ENCODE results near the gene HMSD. TPM values are rescaled to one million over a fixed set of nuclear protein-coding genes. Genes with fewer than 3 reads are reported as not detected.
A peak's percentile ranks its signal among the peaks of the same experiment; 100 is the strongest.

HMSD gene
- total and polyA plus RNA-seq, 2 of the 4 experiments (the other 2 are of a cell fraction) = 0.17 to 0.36 TPM

DNA sequence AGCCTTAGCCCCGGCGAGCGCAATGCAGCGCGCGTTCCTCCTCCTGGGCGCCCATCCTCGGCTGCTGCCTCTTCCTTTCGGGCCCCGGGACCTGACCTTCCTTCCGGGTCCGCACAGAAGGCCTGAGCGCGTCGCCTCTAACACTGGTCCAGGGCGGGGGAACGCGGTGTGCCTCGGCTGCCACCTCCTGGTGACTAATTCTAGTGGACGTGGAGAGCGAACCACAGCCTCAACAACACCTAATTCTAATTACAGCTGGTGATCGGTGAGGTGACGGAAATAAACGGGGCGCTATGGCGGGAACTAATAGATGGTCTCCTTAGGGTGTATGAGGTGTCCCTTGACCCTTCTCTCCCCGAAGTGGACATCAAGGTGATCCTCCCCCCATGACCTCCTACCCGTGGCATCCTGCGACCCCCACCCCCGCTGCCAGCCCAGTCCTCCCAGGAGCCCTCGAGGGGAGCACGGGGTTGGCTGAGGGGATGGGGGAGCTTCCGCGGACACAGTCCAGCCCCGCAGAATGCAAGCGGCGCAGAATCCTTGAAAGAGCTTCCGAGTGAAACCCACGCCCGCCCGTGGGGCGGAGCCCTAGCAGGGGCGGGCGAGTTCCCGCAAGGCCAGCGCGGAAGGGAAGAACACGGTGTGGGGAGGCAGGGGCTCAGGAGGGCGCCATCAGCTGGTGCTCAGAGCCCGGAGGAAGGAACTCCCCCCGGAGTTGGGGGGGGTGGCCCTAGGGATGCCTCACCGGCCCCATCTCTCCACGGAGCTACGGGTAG is 12.8 kb upstream of the HMSD start:
- no TSS peak for BruUV-seq (replicated peaks)
- Histone ChIP-seq H4K20me1 (ENCODE audit: insufficient read depth, low read length) (no peaks in the 10 kb centered on the region), H2BK15ac (ENCODE audit: low read depth, low read length) (no peak overlapping the region; the same call in 2 of the 3 replicates), H4K91ac (ENCODE audit: insufficient read depth, low read depth, low read length) (no peak overlapping the region; the same call in 1 of the 2 replicates), H2BK120ac (ENCODE audit: low read depth, low read length) (no peak overlapping the region), H3K4ac (ENCODE audit: low read depth, low read length) (peak overlapping the region; percentile 22; the same call in 1 of the 2 replicates), H2AFZ (replicated peaks; ENCODE audit: low read length, poor library complexity) (peak overlapping the region; percentile 93), H2AK5ac (ENCODE audit: low read depth, low read length) (no peak overlapping the region), H3K9me1 (ENCODE audit: insufficient read depth, low read length) (no peaks in the 10 kb centered on the region), H3K27ac (ENCODE audit: insufficient read depth, low read length) (no peak overlapping the region), H3K56ac (ENCODE audit: extremely low read depth, insufficient read depth, low read length) (no peak overlapping the region), H3K4me1 (ENCODE audit: control insufficient read depth, insufficient read depth, low read length) (no peaks in the 10 kb centered on the region), H3K18ac (ENCODE audit: low read depth, low read length) (no peak overlapping the region), H3K14ac (replicated peaks; ENCODE audit: low read depth, low read length) (peak overlapping the region; percentile 59), H3K23ac (ENCODE audit: low read depth, low read length) (0 out of 2 replicates have a peak overlapping the region, but pooled peaks have one; percentile 51), H4K5ac (ENCODE audit: low read depth, low read length) (no peak overlapping the region; the same call in 1 of the 2 replicates), H3K9me3 (ENCODE audit: control insufficient read depth, insufficient read depth, low read length) (no peaks in the 10 kb centered on the region), H3K4me2 (ENCODE audit: low read depth, low read length) (peak overlapping the region; percentile 90), H2BK5ac (ENCODE audit: low read depth, low read length, poor library complexity, severe bottlenecking) (no peak overlapping the region), H3K27me3 (ENCODE audit: control insufficient read depth, insufficient read depth, low read length) (peaks cover 18% of the 10 kb centered on the region), H4K8ac (ENCODE audit: low read depth in 2 of 2, low read length in 2 of 2) (peak overlapping the region; percentile 59 to 84; a peak in 3 of 4 replicates), H2BK20ac (ENCODE audit: low read depth, low read length) (0 out of 2 replicates have a peak overlapping the region, but pooled peaks have one; percentile 33), H2AK9ac (replicated peaks; ENCODE audit: low read depth, low read length, poor library complexity) (peak overlapping the region; percentile 67), H3K9ac (ENCODE audit: low read depth, low read length) (peak overlapping the region; percentile 30; the same call in 1 of the 2 replicates), H3K4me3 (ENCODE audit: insufficient read depth, low read depth, low read length) (peak overlapping the region; percentile 54), H3K79me1 (ENCODE audit: low read depth in 1 of 2, low read length in 2 of 2) (no peaks in the 10 kb centered on the region), H3K36me3 (ENCODE audit: control insufficient read depth, insufficient read depth, low read length) (no peaks in the 10 kb centered on the region)
- peak; percentile 45 for DNase-seq
- in situ Hi-C loops (cut with MboI; ENCODE audit: low sequenced_read_pairs) (no loop called here), dilution Hi-C loops (cut with HindIII; ENCODE audit: low sequenced_read_pairs, unreplicated experiment) (no loop called here), intact Hi-C loops (cut with micrococcal nuclease) (loop anchor here (1.0 to 2.0 kb wide), 2 partner anchors 88 to 418 kb away; no protein-coding TSS in a partner anchor)
- CTCF ChIA-PET = interaction anchor here (0.5 to 1.8 kb wide), 16 partner anchors 11 to 1510 kb away, joined by 3 to 6 read pairs (median 4); no protein-coding TSS in a partner anchor
- WGBS, 2 experiments (ENCODE audit: extremely low coverage in 2 of 2, insufficient read length in 1 of 2) = 4% methylated on average over 10 of the region's 54 CpGs; no CpG with 5 or more reads in 1 of the 2 experiments
- TF ChIP-seq, protein P1, sequence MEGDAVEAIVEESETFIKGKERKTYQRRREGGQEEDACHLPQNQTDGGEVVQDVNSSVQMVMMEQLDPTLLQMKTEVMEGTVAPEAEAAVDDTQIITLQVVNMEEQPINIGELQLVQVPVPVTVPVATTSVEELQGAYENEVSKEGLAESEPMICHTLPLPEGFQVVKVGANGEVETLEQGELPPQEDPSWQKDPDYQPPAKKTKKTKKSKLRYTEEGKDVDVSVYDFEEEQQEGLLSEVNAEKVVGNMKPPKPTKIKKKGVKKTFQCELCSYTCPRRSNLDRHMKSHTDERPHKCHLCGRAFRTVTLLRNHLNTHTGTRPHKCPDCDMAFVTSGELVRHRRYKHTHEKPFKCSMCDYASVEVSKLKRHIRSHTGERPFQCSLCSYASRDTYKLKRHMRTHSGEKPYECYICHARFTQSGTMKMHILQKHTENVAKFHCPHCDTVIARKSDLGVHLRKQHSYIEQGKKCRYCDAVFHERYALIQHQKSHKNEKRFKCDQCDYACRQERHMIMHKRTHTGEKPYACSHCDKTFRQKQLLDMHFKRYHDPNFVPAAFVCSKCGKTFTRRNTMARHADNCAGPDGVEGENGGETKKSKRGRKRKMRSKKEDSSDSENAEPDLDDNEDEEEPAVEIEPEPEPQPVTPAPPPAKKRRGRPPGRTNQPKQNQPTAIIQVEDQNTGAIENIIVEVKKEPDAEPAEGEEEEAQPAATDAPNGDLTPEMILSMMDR (conservative IDR thresholded peaks at IDR 0.05; ENCODE audit: low read depth, low read length) = peak; percentile 67
- peak; percentile 68 for TF ChIP-seq RAD21 (IDR thresholded peaks at IDR 0.05; ENCODE audit: low read length)
- peak; percentile 56 for TF ChIP-seq SMC3 (IDR thresholded peaks at IDR 0.05; ENCODE audit: low read depth, low read length)
- no peak for TF ChIP-seq BHLHE40 (IDR thresholded peaks at IDR 0.05; ENCODE audit: low read depth, low read length)
- peak; percentile 98 for ATAC-seq (ENCODE audit: low read depth)
- POLR2A ChIA-PET (ENCODE audit: unreplicated experiment) = interaction anchor here (0.6 to 1.5 kb wide), 3 partner anchors 11 to 67 kb away, joined by 3 to 6 read pairs (median 5); no protein-coding TSS in a partner anchor

Measured in IMR-90 (cell line).